ENCODE measurements around the gene PGGHG.
"Not testable (repeated sequence)": the region's sequence is repeated elsewhere in the genome, so short reads cannot be mapped to it uniquely, and the experiment has no call there.

Gene PGGHG

DNA sequence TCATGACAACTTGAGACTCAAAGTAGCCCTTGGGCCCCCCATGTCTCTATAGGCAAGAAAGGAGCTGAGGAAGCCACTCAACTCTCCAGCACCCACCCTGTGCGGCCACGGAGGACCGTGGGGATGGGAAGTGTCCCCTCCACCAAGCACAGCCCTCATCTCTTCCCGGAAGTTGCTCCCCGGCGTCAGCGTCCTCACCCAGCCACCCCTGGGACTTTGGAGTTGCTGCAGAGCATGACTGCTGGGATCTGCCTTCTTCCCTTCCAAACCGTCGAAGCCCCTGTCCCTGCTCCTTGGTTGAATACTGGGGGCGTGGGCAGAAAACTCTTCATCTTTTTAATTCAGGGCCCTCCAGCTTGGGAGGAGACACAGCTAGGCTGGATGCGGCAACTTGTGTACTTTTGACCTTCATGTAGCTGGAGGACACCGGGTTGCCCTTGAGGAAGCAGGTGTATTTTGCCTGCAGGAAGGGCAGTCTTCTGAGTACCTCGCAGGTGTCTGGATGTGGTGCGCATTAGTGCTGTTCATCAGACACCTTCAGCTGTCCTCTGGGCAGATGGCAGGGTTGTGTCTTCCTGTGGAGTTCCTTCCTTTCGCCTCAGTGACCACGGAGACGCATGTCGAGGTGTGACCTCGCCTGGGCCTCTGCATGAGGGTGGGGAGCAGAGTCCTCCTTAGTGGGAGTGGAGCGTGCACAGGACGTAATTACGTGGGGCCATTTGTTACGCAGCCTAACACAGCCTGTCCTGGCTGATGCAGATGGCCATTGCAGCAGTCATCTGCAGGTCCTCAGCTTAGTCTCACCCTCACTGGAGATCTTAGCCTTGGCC lies 43.9 kb downstream of the PGGHG start:
- no peak for DNase-seq

DNA sequence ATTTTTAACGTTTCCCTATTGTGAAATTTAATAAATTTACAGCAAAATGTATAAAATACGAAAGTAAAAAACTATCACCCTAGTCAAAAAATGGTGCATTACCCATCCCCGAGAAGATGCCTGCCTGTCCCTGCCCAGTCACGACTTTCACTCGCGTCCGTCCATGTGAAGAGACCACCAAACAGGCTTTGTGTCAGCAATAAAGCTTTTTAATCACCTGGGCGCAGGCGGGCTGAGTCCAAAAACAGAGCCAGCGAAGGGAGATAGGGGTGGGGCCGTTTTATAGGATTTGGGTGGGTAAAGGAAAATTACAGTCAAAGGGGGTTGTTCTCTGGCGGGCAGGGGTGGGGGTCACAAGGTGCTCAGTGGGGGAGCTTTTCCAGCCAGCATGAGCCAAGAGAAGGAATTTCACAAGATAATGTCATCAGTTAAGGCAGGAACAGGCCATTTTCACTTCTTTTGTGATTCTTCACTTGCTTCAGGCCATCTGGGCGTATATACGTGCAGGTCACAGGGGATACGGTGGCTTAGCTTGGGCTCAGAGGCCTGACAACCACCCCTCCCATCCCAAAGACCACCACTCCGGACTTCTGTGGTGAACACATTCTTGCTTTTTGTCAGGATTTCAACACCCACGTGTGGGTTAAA lies 44.8 kb downstream of the PGGHG start:
- DNase-seq = not testable (repeated sequence)

DNA sequence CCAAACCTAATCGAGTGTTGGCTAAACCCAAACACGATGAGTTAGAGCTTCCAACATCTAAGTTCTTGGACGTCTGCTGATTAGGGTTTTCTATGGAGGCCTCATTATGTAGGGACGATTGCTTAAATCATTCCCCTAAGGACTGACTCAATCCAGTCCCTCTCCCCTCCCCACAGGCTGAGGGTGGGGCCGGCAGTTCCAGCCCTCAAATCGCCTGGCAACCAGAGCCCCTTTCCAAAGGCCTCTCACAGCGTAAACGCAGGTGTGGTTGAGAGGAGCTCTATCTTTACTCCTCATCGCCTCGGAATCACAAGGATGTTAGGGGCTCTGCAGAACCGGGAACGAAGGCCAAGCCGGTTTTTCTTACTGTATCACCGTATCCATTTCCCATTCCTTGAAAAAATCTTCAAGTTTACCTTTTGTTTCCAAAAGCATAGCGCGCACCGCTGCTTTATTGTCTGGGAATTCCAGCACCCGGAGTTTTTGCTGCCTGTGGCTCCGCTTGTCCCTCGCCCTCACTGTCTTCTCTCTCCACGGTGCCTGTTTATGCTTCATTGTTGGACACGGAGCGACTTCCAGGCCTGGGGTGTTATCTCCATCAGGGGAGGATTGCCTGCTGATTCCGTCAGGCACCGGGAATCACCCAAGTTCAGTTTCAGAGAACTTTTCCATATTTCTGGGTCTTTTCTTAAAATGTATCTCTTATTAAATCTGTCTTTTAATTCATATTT lies 45.5 kb downstream of the PGGHG start:
- no peak for DNase-seq

DNA sequence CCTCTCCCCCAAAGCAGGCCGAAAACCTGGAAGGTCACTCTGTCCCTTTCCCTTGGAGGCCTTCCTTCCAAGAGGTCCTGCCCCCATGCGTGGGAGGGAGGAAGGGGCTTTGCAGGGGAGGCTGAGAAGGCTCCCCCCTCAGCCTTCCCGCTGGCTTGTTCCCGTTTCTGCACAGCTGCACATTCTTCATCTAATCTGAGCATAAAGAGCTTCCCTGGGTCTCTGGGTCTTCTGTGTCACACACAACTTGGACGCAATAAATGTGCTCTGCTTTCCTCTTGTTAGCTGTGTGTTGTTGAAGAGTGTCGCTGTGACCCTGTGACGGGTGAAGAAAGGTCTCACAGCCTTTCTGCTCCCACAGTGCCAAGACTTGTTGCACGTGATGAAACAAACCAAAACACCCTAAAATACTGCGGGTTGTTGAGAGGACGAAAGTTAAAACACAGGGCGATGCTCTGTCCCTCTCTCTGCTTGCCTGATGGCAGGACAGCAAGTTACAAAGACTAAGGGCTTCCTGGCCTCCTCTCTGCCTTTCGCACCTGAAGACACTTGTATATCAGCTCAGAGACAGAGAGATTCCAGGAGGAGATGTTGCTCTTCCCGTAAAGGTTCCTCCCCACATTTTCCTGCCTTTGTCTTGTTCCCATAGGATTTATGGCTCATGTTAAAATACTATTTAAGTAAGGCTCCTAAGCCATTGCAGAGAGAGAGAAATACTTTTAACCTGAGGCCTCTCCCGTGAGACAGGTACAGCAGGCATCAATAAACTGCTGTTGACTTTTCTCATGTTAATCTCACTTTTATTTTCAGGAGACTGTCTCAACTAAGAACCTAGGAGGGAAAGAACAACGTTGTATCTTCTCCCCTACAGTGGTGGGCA lies 47.1 kb downstream of the PGGHG start:
- DNase-seq = no peak

DNA sequence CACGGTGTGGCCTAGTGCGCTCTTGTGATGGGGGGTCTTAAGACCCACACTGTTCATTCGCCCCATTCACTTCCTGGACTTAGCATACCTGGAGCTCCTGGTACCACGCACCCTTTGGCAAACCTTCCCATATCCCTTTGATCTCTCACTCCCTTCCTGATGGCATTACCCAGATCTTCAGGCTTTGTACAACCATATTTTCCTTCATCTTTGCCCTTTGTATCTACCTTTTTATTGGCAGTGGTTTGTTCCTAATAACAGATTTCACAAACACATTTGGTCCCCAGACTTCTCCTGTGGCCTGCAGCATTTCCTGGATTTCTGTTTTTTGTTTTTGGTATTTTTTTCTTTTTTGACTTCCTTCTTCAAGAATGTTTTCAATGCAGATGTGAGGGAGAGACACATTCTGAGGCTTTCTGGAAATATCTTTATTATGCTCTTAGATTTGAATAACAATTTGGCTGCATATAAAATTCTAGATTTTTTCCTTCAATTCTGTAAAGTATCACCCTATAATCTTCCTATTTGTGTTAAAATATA lies 47.8 kb downstream of the PGGHG start:
- DNase-seq = no peak

DNA sequence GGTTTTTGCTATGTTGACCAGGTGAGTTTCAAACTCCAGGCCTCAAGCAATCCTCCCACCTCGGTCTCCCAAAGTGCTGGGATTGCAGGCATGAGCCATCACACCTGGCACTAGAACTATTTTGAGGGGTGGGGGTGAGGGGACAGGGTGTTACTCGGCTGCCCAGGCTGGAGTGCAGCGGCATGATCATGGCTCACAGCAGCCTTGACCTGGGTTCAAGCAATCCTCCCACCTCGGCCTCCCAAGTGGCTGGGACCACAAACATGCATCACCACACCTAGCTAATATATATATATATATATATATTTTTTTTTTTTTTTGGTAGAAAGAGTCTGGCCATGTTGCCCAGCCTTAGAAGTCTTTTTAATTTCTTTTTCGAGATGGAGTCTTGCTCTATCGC lies 48.8 kb downstream of the PGGHG start:
- DNase-seq = no peak

DNA sequence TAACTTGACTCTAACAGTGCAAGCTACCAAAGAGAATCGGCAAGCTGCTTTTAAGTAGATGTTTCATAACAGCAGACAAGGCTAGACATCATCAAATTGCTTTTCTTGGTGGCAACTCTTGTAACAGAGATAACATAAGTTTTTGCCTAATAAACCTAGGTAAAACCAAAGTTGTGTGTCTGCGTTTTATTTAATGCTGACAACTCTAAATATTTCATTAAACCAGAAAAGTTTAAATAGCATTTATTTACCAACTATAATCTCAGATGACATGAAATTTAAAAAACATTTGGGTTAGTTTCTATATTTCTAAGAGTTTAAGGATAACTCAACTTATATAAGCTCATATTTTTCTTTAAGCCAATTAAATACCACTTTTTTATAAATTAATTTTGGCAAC lies 51.0 kb downstream of the PGGHG start:
- no peak for DNase-seq

DNA sequence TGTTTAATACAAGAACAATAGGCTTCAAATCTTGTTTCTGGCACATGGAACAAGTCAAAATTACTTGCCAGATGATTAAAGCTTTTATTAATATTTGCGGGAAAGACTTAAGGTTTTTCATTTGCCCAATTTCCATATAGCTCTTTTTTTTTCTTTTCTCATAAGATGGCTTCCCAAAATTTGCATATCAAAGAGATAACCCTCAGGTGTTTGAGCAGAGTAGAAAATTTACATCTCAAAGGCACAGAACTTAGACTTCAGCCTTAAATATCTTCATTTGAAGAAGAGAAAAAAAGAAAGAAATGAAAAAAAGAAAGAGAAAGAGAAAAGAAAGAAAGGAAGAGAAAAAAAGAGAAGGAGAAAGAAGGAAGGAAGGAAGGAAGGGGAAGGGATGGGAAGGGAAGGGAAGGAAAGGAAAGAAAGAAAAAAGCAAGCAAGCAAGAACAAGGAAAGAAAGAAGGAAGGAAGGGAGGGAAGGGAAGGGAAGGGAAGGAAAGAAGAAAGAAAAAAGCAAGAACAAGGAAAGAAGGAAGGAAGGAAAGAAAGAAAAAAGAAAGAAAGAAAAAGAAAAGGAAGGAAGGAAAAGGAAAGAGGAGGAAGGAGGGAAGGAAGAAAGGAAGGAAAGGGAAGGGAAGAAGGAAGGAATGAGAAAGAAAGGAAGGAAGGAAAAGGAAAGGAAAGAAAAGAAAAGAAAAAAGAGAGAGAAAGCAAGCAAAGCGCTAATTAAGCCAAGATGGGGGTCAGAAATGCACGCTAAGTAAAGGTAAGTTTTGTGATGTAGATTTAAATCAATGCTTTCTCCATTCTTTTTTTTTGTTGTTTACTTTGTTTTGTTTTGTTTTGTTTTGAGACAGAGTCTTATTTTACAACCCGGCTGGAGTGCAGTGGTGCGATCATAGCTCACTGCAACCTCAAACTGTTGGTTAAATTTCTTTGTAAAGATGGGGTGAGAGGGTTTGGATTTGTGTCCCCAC lies 51.9 kb downstream of the PGGHG start:
- no peak for DNase-seq

DNA sequence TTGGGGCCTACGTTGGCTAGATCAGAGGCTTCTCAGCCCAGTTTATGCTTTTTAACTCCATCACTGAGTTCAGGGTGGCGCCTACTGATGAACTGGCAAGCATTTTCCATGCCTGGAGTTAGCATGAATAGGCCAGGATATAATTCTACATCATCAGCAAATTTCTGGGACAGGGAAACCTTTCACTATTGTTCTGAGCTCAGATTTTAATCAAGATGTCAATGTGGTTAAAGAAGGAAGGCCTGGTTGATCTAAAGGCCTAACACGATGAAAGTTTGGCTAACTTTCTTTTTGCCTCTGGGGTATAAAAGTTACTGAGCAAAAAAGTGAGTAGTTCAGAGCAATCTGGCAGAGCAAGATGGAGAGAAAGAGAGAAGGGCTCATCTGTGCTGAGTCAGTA lies 53.4 kb downstream of the PGGHG start:
- DNase-seq = no peak

DNA sequence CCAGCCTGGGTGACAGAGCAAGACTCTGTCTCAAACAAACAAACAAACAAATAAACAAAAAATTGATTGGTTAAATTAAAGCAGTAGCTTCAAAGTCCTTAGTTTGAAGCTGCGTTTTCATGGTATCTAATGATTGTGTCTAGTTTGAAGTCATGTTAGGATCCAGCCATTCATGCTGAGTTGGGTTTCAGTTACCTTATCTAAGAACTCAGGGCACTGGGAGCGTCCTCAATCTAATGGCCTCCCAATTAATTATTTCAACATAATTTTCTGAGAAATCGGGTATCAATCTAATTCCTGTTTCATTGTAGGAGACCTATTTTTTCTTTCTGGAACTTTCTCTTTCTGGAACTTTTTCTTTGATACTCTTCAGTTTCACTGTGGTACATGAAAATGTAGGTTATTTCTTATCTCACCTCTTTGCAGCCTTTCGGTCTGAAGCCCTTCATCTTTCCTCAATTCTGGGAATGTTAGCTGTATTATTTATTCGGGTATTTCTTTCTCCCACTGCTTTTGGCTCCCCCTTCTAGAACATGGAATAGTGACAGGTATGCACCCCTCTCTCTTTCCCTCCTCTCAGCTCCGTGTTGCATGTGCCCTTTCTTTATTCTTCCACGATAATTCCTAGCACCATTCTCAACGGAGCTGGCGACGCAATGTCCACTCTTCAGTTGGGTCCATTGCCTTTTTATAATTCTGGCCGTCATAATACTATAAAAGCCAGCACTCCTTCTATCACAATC lies 56.1 kb downstream of the PGGHG start:
- no peak for DNase-seq
